GM12873 (cell line): Measurements from ENCODE around the gene POLR1H.

Experiments
- CTCF ChIP-seq: IDR thresholded peaks from 2 replicates; pipeline ENCODE4 v1.5.1; 2012; ENCODE audit warnings: low read depth, mild to moderate bottlenecking, moderate library complexity, low read length, control low read depth; ENCODE audit not compliant: insufficient read depth; ENCODE audit errors: missing control alignments

POLR1H gene

GRCh38 chr6:30043744-30044143 lies 17.3 kb upstream of the POLR1H start:
- no peak for TF ChIP-seq CTCF

GRCh38 chr6:30044630-30045029 lies 16.4 kb upstream of the POLR1H start:
- no peak for TF ChIP-seq CTCF

- no peak for TF ChIP-seq CTCF
Observed at GRCh38 chr6:30047220-30047619, 13.8 kb upstream of the POLR1H start.

GRCh38 chr6:30053682-30054081 lies 7.4 kb upstream of the POLR1H start:
- no peak for TF ChIP-seq CTCF

GRCh38 chr6:30055513-30055912 lies 5.6 kb upstream of the POLR1H start:
- no peak for TF ChIP-seq CTCF

GRCh38 chr6:30060606-30061091 lies 416 bp upstream of the POLR1H start:
- TF ChIP-seq CTCF, result no peak

GRCh38 chr6:30061858-30062458 lies 893 bp downstream of the POLR1H start:
- TF ChIP-seq CTCF, result no peak
